DOHH2 (cell line): Measurements from ENCODE around the gene TECRL.

ENCODE experiments used
- H3F3A ChIP-seq: fragments of 200-600 bp; sonication (generic), shearing (Covaris generic); 2 replicates; pipeline ENCODE4 v1.6.0; 2016; ENCODE audit warnings: antibody characterized with exemption, mild to moderate bottlenecking; ENCODE audit not compliant: control insufficient read depth, insufficient read depth
- H3K27ac ChIP-seq: fragments of 200-600 bp; sonication (generic); 2 replicates; pipeline ENCODE4 v1.5.1; 2014; ENCODE audit warnings: low read depth, mild to moderate bottlenecking, low read length, moderate library complexity
- H3K27me3 ChIP-seq: fragments of 200-600 bp; sonication (generic); 2 replicates; pipeline ENCODE4 v1.6.1; 2014; ENCODE audit warnings: mild to moderate bottlenecking, low read length, mixed read lengths; ENCODE audit not compliant: control insufficient read depth
- H3K36me3 ChIP-seq: fragments of 200-600 bp; sonication (generic); 2 replicates; pipeline ENCODE4 v1.6.1; 2014; ENCODE audit warnings: mild to moderate bottlenecking, low read length, moderate library complexity, mixed read lengths; ENCODE audit not compliant: control insufficient read depth
- H3K4me1 ChIP-seq: fragments of 200-600 bp; sonication (generic); 2 replicates; pipeline ENCODE4 v1.6.1; 2014; ENCODE audit warnings: mild to moderate bottlenecking, low read length, mixed read lengths; ENCODE audit not compliant: control insufficient read depth
- H3K4me2 ChIP-seq: fragments of 200-600 bp; sonication (generic); 2 replicates; pipeline ENCODE4 v1.6.0; 2014; ENCODE audit warnings: mild to moderate bottlenecking, low read length, moderate library complexity
- H3K4me3 ChIP-seq: fragments of 200-600 bp; sonication (generic); 2 replicates; pipeline ENCODE4 v1.5.1; 2014; ENCODE audit warnings: mild to moderate bottlenecking, low read length, mixed read lengths
- H3K79me2 ChIP-seq: fragments of 200-600 bp; sonication (generic); 2 replicates; pipeline ENCODE4 v1.6.1; 2014; ENCODE audit warnings: mild to moderate bottlenecking, low read length, mixed read lengths; ENCODE audit not compliant: control insufficient read depth
- H3K9me2 ChIP-seq: fragments of 200-600 bp; sonication (generic); replicated peaks from 2 replicates; pipeline ENCODE4 v1.6.1; 2014; ENCODE audit warnings: mild to moderate bottlenecking, low read length, mixed read lengths; ENCODE audit not compliant: control insufficient read depth
- H3K9me3 ChIP-seq: fragments of 200-600 bp; sonication (generic); 2 replicates; pipeline ENCODE4 v1.6.1; 2014; ENCODE audit warnings: antibody characterized with exemption, low read length, mixed read lengths; ENCODE audit not compliant: control insufficient read depth, insufficient read depth
- H4K20me1 ChIP-seq: fragments of 200-600 bp; sonication (generic); 2 replicates; pipeline ENCODE4 v1.6.0; 2014; ENCODE audit warnings: low read depth, mild to moderate bottlenecking, antibody characterized with exemption, low read length, moderate library complexity; ENCODE audit not compliant: control insufficient read depth, insufficient read depth
- CTCF ChIP-seq: fragments of 200-600 bp; sonication (generic); IDR thresholded peaks from one replicate; pipeline ENCODE4 v1.5.1; 2014; ENCODE audit warnings: antibody characterized with exemption, mild to moderate bottlenecking, low read depth, low read length; ENCODE audit not compliant: poor library complexity, severe bottlenecking
- EZH2phosphoT487 ChIP-seq: fragments of 200-600 bp; sonication (generic); IDR thresholded peaks from 2 replicates; pipeline ENCODE4 v1.6.1; 2017; ENCODE audit warnings: borderline replicate concordance, mild to moderate bottlenecking, antibody characterized with exemption, low read length, moderate library complexity, mixed read lengths

The TECRL gene

GRCh38 chr4:64306255-64306565 is 103.0 kb downstream of the TECRL start:
- Histone ChIP-seq H3F3A (no peaks in the 10 kb centered on the region), H3K9me3 (peaks cover 5% of the 10 kb centered on the region; the same call in 1 of the 2 replicates), H3K36me3 (no peaks in the 10 kb centered on the region), H3K27ac (no peak overlapping the region), H3K4me2 (no peak overlapping the region), H3K9me2 (no peaks in the 10 kb centered on the region), H3K27me3 (no peaks in the 10 kb centered on the region), H4K20me1 (no peaks in the 10 kb centered on the region), H3K79me2 (no peaks in the 10 kb centered on the region), H3K4me1 (no peaks in the 10 kb centered on the region), H3K4me3 (no peak overlapping the region)
- TF ChIP-seq CTCF, result no peak
- no peak for TF ChIP-seq EZH2phosphoT487

GRCh38 chr4:64305565-64306254 is 103.5 kb downstream of the TECRL start:
- TF ChIP-seq CTCF, result no peak
- no peak for TF ChIP-seq EZH2phosphoT487
- H3K4me2 ChIP-seq, result no peak overlapping the region
- no peaks in the 10 kb centered on the region for H3K27me3 ChIP-seq
- no peaks in the 10 kb centered on the region for H3K79me2 ChIP-seq
- H3F3A ChIP-seq, result no peaks in the 10 kb centered on the region
- no peak overlapping the region for H3K4me3 ChIP-seq
- no peaks in the 10 kb centered on the region for H4K20me1 ChIP-seq
- H3K9me2 ChIP-seq, result no peaks in the 10 kb centered on the region
- H3K36me3 ChIP-seq, result no peaks in the 10 kb centered on the region
- H3K9me3 ChIP-seq, result peaks cover 5% of the 10 kb centered on the region; the same call in 1 of the 2 replicates
- H3K27ac ChIP-seq, result no peak overlapping the region
- no peaks in the 10 kb centered on the region for H3K4me1 ChIP-seq

GRCh38 chr4:64272432-64272831 is 136.8 kb downstream of the TECRL start:
- Histone ChIP-seq H3K9me3 (no peaks in the 10 kb centered on the region), H3K9me2 (no peaks in the 10 kb centered on the region), H3K36me3 (no peaks in the 10 kb centered on the region), H3K27me3 (no peaks in the 10 kb centered on the region), H3K27ac (no peak overlapping the region), H4K20me1 (no peaks in the 10 kb centered on the region), H3K4me2 (no peak overlapping the region), H3K79me2 (no peaks in the 10 kb centered on the region), H3K4me1 (no peaks in the 10 kb centered on the region), H3K4me3 (no peak overlapping the region), H3F3A (no peaks in the 10 kb centered on the region)
- TF ChIP-seq EZH2phosphoT487 (no peak), CTCF (no peak)
